ENCODE results near the gene TLE2.

DNA sequence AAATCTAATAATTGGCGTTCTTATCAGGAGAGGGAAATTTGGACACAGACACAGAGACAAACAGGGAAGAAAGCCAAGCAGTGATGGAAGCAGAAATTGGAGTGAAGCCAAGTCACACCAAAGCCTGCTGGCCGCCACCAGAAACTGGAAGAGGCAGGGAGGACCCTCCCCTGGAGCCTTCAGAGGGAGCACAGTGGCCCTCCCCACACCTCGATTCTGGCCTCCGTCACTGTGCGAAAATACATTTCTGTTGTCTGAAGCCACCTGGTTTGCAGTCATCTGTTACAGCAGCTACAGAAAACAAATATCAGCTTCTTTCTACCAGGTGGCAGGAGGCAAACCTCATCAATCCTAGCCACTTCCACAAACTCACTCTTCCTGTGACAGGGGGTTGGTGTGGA lies 60.0 kb downstream of the TLE2 start:
- TF ChIP-seq FOXM1 (IDR thresholded peaks at IDR 0.05; ENCODE audit: borderline replicate concordance, low read depth) (no peak), YY1 (IDR thresholded peaks at IDR 0.05; ENCODE audit: low read depth) (no peak), EGR1 (IDR thresholded peaks at IDR 0.05) (no peak), RAD21 (IDR thresholded peaks at IDR 0.05; ENCODE audit: low read depth) (no peak)
- TF ChIP-seq, protein P1, sequence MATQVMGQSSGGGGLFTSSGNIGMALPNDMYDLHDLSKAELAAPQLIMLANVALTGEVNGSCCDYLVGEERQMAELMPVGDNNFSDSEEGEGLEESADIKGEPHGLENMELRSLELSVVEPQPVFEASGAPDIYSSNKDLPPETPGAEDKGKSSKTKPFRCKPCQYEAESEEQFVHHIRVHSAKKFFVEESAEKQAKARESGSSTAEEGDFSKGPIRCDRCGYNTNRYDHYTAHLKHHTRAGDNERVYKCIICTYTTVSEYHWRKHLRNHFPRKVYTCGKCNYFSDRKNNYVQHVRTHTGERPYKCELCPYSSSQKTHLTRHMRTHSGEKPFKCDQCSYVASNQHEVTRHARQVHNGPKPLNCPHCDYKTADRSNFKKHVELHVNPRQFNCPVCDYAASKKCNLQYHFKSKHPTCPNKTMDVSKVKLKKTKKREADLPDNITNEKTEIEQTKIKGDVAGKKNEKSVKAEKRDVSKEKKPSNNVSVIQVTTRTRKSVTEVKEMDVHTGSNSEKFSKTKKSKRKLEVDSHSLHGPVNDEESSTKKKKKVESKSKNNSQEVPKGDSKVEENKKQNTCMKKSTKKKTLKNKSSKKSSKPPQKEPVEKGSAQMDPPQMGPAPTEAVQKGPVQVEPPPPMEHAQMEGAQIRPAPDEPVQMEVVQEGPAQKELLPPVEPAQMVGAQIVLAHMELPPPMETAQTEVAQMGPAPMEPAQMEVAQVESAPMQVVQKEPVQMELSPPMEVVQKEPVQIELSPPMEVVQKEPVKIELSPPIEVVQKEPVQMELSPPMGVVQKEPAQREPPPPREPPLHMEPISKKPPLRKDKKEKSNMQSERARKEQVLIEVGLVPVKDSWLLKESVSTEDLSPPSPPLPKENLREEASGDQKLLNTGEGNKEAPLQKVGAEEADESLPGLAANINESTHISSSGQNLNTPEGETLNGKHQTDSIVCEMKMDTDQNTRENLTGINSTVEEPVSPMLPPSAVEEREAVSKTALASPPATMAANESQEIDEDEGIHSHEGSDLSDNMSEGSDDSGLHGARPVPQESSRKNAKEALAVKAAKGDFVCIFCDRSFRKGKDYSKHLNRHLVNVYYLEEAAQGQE (IDR thresholded peaks at IDR 0.05; ENCODE audit: low read depth): no peak

Data from Ishikawa (cell line).